Ascending aorta (tissue), 2 donors: ENCODE results near the gene AUTS2. TPM values are rescaled to one million over a fixed set of nuclear protein-coding genes. Genes with fewer than 3 reads are reported as not detected.

Source experiments
- DNase-seq, 2 donors: peaks; one replicate each; pipeline ENCODE4 v3.0.0-alpha.2; 2019; ENCODE audit warnings: low spot score in 2 of 2
- H3K27ac ChIP-seq, 2 donors: fragments of 200-600 bp; sonication (generic); one replicate each; pipeline ENCODE4 v1.5.1; 2016 to 2017; ENCODE audit warnings: mild to moderate bottlenecking in 1 of 2
- H3K27me3 ChIP-seq: fragments of 200-600 bp; sonication (generic); one replicate; pipeline ENCODE4 v1.5.1; 2017
- H3K36me3 ChIP-seq, 2 donors: fragments of 200-600 bp; sonication (generic); one replicate each; pipeline ENCODE4 v1.5.1; 2016
- H3K4me1 ChIP-seq, 2 donors: fragments of 200-600 bp; sonication (generic); one replicate each; pipeline ENCODE4 v1.5.1; 2016 to 2017; ENCODE audit warnings: mild to moderate bottlenecking in 1 of 2
- H3K4me3 ChIP-seq, 2 donors: fragments of 200-600 bp; sonication (generic); one replicate each; pipeline ENCODE4 v1.5.1; 2016 to 2017; ENCODE audit warnings: mild to moderate bottlenecking in 1 of 2
- H3K9me3 ChIP-seq, 2 donors: fragments of 200-600 bp; sonication (generic); one replicate each; pipeline ENCODE4 v1.5.1; 2016
- intact Hi-C: fragments of 100-400 bp; cut with DNase I; formaldehyde crosslinking; loops from one replicate; pipeline ENCODE4 v1.15.1; 2023
- total RNA-seq: library from RNA; depleted of rRNA; stranded (reverse); fragments of >200 nt; gene quantifications from one replicate; pipeline ENCODE4 v1.1.0, GENCODE V29; 2016
- TF ChIP-seq, protein P1 (sequence below), 3 experiments: fragments of 200-600 bp in 2 of 3; fragments of 450-650 bp in 1 of 3; sonication (generic) in 2 of 3; IDR thresholded peaks; one replicate each; pipeline ENCODE4 v1.5.1; 2016 to 2019; ENCODE audit warnings: antibody characterized with exemption in 3 of 3, mild to moderate bottlenecking in 1 of 3, moderate library complexity in 1 of 3

Gene AUTS2
- total RNA-seq, 1 donor from 2014 or later, result 90.4 TPM

DNA sequence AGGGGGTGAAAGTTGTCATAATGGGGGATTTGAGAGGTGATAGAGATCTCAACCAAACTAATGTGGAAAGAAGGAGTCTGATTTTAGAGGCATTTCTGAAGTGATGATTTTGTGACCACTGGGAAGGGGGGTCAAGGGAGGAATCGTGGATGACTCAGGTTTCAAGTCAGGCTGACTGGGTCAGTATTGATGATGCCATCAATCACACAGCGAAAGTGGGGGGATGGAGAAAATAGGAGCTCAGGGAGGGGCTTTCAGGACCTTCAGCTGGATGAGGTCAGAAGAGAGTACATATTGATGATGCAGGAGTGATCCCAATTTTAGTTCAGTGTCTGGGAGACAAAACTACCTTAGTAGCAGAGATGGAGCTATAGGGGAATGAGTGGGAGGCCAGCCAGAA is 852.5 kb downstream of the AUTS2 start:
- TF ChIP-seq, protein P1, sequence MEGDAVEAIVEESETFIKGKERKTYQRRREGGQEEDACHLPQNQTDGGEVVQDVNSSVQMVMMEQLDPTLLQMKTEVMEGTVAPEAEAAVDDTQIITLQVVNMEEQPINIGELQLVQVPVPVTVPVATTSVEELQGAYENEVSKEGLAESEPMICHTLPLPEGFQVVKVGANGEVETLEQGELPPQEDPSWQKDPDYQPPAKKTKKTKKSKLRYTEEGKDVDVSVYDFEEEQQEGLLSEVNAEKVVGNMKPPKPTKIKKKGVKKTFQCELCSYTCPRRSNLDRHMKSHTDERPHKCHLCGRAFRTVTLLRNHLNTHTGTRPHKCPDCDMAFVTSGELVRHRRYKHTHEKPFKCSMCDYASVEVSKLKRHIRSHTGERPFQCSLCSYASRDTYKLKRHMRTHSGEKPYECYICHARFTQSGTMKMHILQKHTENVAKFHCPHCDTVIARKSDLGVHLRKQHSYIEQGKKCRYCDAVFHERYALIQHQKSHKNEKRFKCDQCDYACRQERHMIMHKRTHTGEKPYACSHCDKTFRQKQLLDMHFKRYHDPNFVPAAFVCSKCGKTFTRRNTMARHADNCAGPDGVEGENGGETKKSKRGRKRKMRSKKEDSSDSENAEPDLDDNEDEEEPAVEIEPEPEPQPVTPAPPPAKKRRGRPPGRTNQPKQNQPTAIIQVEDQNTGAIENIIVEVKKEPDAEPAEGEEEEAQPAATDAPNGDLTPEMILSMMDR (IDR thresholded peaks at IDR 0.05), result no peak
- H3K9me3 ChIP-seq, result no peaks in the 10 kb centered on the region
- no peak overlapping the region for H3K4me3 ChIP-seq
- H3K27ac ChIP-seq, result no peak overlapping the region
- no peaks in the 10 kb centered on the region for H3K4me1 ChIP-seq
- no peaks in the 10 kb centered on the region for H3K27me3 ChIP-seq
- no peak for DNase-seq
- no peaks in the 10 kb centered on the region for H3K36me3 ChIP-seq
- intact Hi-C loops, result no loop called here

DNA sequence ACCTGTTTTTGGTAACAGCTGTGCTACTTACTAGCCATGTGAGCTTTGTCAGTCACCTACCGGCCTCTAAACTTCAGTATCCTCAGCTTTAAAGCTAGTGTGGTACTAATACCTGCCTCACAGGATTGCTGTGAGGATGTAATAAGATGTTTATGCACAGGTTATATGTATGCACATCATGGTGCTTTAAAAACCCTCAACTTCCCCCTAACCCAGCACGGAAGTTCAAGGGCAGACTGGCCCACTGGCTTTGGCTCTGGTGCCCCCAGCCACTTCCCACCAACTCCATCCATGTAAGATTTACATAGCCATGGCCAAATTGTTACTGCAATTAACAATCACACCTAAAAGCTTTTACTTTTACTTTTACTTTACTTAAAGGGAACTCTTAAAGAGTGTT is 857.6 kb downstream of the AUTS2 start:
- H3K27me3 ChIP-seq, result no peaks in the 10 kb centered on the region
- H3K27ac ChIP-seq, result no peak overlapping the region
- no peaks in the 10 kb centered on the region for H3K9me3 ChIP-seq
- H3K4me1 ChIP-seq, result no peaks in the 10 kb centered on the region
- DNase-seq, result no peak
- TF ChIP-seq, protein P1 (IDR thresholded peaks at IDR 0.05), result no peak
- no peaks in the 10 kb centered on the region for H3K36me3 ChIP-seq
- no peak overlapping the region for H3K4me3 ChIP-seq
- intact Hi-C loops, result no loop called here

DNA sequence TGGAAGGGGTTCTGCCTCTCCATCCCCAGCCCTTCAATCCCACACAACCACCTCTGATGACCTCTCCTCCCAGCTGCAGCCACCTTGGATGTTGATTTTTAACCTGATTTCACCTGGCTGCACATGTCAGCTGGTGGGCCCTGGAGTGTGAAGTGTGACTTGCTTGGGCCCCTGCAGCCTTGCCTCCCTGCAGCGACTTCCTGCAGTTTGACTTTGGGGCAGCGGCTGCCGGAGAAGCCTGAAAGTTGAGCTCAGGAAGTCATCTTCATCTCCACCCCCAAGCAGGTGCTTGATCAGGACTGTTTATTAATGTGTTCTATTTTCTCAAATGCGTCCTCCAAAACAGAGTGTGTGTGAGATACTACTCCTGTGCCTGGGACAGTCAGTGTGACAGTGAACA is 858.4 kb downstream of the AUTS2 start:
- H3K9me3 ChIP-seq, result no peaks in the 10 kb centered on the region
- no peaks in the 10 kb centered on the region for H3K36me3 ChIP-seq
- H3K27ac ChIP-seq, result no peak overlapping the region
- no peak for DNase-seq
- intact Hi-C loops, result no loop called here
- H3K4me1 ChIP-seq, result no peaks in the 10 kb centered on the region
- H3K27me3 ChIP-seq, result no peaks in the 10 kb centered on the region
- no peak overlapping the region for H3K4me3 ChIP-seq
- TF ChIP-seq, protein P1 (IDR thresholded peaks at IDR 0.05), result no peak

DNA sequence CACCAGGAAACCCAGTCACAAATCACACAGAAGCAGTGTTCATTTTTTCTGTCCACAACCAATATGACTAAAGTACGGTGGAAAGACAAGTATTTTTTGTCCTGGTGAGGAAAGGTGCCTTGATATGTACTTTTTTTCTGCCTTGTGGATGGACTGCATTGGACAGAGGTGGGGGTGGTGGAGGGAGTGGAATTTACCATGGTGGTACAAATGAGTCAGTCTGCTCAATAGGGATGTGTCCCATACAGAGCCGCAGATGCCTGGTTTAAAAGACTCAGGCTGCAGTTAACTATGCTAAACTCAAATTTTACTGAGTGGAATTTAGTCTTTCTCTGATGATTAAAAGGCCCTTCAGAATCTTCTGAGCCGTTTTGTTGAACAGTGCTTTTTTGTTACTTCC is 859.2 kb downstream of the AUTS2 start:
- DNase-seq, result no peak
- intact Hi-C loops, result no loop called here
- no peaks in the 10 kb centered on the region for H3K36me3 ChIP-seq

DNA sequence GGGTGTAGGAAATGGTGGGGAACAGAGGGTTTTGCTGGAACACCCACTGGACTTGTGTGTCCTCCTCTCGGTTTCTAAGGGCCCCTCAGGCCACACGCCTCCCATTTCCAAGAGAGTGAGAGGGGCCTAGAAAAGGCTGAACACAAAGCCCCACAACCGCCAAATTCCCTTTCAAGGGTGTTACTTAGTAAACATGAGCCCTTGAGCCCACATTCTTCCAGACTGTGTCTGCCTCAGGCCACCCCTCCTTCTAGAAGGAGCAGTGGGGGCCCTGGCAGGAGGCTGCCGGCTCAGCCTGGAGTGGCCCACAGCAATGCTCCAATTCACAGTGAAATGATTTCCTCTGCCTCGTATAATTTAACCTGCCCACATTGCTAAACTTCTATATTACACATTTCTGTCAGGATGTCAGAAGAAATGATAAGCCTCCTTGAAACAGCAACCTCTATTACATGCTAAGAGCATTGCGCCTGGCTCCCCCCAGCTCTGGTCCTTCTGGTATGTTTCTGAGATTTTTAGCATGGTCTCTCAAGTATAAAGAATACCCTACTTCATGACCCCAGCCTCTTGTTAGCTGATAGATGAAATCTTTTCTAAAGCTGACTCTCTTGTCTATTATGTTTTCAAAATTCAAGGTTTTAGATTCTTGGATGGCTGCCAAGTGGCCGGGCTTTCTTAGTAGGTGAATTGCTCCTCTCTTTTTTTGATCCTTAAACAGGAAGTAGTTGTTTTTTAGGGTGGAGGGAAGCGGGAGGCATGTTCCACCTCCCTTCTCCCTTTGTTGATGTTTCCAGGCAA is 859.8 kb downstream of the AUTS2 start:
- Histone ChIP-seq H3K4me1 (no peaks in the 10 kb centered on the region), H3K27ac (no peak overlapping the region), H3K36me3 (no peaks in the 10 kb centered on the region), H3K4me3 (no peak overlapping the region), H3K9me3 (no peaks in the 10 kb centered on the region), H3K27me3 (no peaks in the 10 kb centered on the region)
- TF ChIP-seq, protein P1 (IDR thresholded peaks at IDR 0.05), result no peak
- no peak for DNase-seq
- intact Hi-C loops, result no loop called here

More for the DNA sequence above, 859.2 kb downstream of the AUTS2 start:
- Histone ChIP-seq H3K27ac (no peak overlapping the region), H3K4me3 (no peak overlapping the region), H3K27me3 (no peaks in the 10 kb centered on the region), H3K9me3 (no peaks in the 10 kb centered on the region), H3K4me1 (no peaks in the 10 kb centered on the region)
- TF ChIP-seq, protein P1 (IDR thresholded peaks at IDR 0.05), result no peak
